ENCODE data around the gene MYH7.

MYH7 gene

DNA sequence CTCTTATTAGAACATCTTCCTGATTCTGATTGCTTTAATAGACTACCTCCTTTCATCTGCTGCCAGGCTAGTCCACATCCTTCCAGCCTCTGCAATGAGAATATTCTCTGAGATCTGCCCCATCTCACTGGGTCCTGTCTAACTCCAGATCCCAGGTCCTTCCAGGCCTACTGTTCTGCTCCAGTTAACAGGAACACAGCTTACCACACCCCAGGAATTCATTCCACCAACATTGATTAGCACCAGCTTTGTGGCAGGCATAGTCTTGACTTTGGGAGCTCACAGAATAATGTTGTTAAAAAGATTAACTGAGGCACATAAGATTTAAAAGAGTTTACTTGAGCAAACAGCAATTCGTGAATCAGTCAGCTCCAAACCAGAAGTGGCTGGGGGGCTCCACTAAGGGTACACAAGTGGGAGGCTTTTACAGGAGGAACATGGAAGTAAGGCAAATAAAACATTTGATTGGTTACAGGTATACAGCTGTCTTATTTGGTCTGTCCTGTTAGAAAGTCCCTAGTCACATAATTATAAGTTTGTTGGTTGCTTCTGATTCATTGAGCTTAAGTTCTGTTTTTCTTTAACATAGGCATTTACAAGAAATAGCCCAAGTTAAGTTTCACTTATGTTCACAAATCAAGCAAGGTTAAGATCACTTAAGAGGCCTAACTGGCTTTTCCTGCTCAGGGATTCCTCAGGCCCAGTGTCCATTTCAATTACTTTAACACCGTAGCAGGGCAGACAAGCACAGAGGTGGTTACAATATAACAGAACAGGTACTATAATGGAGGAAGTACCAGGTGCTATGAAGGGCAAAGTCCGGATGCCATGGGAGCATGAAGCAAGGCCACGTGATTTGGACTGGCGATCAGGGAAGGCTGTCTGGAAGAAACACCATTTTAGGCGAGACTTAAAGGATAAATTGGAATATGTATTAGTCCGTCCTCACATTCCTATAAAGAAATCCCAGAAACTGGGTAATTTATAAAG lies 12.2 kb upstream of the MYH7 start:
- DNase-seq: no peak

DNA sequence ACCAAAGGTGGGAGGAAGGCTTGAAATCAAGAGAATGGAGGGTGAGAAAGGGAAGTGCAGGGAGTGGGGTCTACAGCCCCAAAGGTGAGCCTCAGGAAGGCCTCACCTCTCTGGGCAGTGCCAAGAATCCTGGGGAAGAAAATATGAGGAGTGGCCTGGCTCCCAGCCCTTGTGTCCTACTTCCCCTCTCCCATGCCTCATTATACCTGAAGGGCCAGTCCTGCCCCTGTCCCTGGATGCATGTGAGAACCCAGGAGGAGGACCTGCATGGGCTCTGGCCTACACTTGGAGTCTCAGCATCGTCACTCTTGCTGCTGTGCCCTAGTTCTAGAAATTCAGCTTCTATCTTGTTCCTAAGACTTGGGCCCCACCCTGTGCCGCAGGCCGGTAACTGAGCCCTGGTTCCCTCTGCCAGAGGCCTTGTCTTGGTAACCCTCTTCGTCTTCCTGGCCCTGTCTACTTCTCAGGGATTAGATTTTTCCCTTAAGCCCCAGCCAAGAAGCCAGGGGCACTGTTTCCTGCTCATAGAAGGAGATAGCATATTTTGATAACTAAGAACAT lies 10.9 kb upstream of the MYH7 start:
- DNase-seq: no peak

DNA sequence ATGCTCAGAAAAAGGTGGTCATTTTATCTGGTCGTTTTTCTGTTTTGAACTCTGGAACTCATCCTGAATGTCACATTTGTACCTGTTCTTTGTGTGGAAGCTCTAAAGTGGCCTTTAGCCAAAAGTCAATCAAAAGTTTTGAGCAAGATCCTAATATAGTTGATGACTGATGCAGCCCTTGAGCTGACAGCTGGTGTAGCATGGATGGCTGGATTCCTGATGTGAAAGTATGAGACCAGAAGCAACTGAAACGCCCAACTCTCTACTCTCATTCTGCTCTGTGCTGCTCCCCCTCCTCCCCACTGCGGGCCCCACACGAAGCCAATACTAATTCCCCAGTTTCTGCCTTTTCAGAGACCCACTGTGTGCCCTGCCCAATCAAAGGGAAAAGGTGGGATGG lies 10.3 kb upstream of the MYH7 start:
- no peak for DNase-seq

GRCh38 chr14:23444314-23444713 lies 8.9 kb upstream of the MYH7 start:
- DNase-seq: no peak

DNA sequence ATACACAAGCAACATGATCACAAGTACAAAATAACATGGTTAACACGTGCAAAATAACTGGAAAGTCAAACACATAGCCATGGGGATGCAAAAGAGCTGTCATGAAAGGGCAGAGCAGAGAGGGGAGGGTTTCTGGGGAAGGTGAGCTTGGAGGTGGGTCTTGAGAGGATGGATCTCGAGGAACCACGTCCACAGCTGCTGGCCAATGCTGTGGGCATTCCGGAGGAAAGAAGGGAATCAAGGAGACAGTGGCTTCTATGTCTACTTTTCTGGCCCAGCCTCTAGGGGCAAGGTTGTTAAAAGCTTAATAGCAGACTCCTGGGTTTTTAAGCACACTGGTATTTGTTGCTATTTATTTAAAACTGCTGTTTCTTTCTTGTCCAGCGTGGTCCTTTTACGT lies 8.4 kb upstream of the MYH7 start:
- no peak for DNase-seq

- no peak for DNase-seq
These were observed 8.0 kb upstream of the MYH7 start for GRCh38 chr14:23443411-23443812.

DNA sequence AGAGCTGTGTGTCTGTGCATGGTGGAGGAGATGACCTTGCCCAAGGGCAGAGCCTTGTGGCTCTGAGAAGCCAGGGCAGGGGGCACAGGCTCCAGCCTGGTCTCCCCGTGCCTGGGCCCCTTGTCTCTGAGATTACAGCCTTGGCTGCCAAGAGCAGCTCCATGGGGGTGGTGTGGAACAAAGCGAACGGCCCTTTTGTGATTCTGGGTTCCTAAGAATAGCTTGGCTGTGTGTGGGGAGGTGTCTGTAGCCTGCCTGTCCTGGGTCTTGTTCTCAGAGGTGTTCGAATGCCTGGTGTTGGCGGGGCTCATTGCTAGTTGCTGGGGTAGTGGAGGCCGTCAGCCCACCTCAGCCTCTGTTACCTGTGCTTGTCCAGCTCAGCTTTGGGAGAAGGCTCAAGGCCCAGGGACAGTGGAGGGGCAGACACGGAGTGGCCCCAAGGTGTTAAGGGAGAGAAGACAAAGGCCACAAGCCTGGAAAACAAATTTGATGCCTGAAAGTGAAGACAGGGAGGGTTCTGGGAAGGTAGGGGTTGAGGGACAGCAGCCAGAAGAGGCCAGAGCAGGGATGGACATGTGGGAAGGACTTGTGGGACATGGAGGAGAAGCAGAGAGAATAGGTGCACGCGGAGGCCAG lies 7.4 kb upstream of the MYH7 start:
- no peak for DNase-seq

- DNase-seq: no peak
These were observed 5.6 kb upstream of the MYH7 start for GRCh38 chr14:23441076-23441475.

GRCh38 chr14:23439107-23439835 lies 3.8 kb upstream of the MYH7 start:
- no peak for DNase-seq

DNA sequence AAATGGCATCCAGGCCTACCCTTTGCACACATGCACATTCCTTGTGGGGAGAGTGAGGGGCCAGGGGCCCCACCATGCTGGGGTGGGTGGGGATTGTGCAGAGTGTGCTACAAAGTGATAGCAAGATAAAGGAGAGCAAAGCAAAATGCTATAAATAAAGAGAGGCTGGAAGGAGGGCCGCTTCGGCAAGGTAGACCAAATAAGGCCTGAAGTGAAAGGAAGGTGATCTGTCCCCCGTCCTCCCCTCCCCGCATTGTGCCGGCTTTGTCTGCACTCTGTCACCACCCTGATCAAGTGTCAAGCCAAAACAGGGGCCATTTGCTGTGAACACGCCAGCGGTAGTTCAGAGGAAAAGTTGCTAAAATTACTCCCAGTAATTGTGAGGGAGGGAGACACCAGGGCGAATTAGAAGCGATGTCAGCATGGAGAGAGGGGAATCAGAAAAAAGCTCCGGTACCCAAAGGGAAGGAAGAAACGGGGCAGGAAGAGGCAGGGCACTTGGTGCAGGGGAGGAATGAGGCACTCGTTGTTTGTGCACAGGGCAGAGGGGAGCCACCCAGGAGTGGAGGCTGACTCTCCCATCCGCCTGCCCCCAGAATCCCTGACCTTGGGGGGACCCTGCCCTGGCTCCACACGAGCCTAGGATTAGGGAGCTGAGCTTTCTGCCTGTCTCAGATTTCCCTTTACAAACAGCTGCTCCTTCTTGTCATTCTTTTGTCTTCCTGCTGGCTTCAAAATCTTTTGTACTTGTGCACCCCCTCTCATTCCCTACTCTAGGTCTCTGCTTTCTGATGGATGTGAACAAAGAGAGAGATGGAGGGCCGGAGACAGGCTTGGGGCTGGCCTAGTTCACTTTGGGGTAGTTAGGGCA lies 2.9 kb upstream of the MYH7 start:
- no peak for DNase-seq

GRCh38 chr14:23437133-23438100 lies 2.0 kb upstream of the MYH7 start:
- no peak for DNase-seq

DNA sequence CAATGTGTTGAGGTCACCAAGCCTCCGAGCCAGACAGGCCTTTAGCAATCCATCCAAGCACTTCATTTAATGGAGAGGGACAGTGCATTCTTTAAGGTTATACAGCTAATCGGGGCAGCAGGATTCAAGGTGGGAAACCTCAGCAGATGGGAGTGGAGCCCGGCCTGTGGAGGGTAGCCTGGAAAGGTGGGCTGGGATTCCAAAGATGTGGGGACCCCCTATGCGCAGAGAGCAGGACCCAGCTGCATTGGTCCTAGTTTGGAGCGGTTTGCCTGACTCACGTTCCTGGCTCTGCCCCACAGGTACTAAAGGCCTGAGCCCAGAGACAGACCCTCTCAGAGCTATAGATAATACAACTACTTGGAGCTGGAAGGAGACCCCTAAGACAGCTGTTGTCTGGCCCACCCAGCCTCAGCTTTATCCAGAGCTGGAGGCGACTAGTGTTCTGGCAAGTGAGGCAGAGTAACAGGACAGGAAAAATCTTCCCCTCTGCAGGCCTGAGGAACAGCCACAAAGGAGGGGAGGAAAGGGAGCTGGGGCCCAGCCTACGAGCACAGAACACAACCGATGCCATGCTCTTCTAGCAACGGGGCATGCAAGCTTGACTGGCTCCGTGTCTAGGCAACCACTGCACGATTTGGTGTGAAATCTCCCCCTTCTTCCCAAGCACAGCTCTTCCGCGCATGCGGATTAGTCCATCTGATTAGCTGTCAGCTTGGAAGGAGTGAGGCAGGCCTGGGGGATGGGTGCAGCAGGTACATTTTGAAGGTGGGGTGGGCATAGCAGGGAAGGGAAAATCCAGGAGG lies 1.1 kb upstream of the MYH7 start:
- no peak for DNase-seq

GRCh38 chr14:23434488-23435222 lies 805 bp downstream of the MYH7 start:
- no peak for DNase-seq

DNA sequence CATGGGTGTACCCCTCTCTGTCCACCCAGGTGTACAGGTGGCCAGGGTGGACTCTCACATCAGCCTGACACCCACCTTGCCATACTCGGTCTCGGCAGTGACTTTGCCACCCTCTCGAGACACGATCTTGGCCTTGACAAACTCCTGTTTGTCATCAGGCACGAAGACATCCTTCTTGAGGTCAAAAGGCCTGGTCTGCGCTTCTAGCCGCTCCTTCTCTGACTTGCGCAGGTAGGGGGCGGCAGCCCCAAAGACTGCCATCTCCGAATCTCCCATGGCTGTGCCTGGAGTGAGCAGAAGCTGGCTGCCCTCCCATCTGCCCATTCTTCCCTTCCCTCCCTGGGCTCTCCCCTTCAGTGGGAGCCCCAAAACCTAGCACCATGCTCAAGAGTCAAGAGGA lies 2.0 kb downstream of the MYH7 start:
- no peak for DNase-seq

- DNase-seq: no peak
These were observed 2.5 kb downstream of the MYH7 start for GRCh38 chr14:23432946-23433345.

DNA sequence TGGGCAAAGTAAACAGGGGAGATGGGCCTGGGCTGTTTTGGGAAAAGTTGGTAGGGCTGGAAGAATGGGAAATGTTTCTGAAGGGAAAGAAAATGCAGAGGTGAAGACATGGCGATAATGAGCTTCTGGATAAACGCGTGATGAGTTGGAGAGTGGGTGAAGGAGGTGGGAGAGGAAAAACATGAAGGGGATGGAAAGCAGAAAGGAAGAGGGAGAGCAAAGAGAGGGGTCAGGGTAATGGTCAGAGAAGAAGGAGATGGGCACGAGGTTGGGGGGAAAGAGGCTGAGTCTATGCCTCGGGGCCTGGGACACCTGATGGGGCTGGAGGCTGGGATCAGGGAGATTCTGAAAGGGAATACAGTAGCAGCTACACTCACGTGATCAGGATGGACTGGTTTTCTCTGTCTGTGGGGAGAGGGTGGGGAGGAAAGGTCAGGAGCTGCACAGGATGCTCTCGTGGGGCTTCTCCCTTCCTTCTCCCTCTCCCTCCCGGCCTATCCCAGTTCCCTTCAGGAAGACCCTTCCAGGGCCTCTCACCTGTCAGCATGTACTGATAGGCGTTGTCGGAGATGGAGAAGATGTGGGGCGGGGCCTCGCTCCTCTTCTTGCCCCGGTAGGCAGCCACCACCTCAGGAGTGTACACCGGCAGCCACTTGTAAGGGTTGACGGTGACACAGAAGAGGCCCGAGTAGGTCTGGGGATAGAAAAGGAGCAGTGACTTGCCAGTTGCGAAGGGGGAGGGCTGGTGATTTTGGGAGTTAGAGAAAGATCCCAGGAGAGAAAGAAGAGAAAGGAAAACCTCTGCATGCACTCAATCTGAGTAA lies 3.1 kb downstream of the MYH7 start:
- DNase-seq: no peak

- no peak for DNase-seq
These were observed 4.0 kb downstream of the MYH7 start for GRCh38 chr14:23431486-23431885.

GRCh38 chr14:23430723-23431085 lies 4.8 kb downstream of the MYH7 start:
- no peak for DNase-seq

Measured in central memory CD4-positive, alpha-beta T cell (primary cell).